Effector CD4-positive, alpha-beta T cell (primary cell): ENCODE results near the gene DST.

ENCODE experiments used
- DNase-seq: peaks from one replicate; pipeline ENCODE4 v3.0.0-alpha.2; 2020

DST gene

GRCh38 chr6:56620229-56620868 is 22.3 kb downstream of the DST start:
- no peak for DNase-seq

- no peak for DNase-seq
These were observed 24.6 kb downstream of the DST start for GRCh38 chr6:56618050-56618449.

GRCh38 chr6:56616967-56617366 is 25.7 kb downstream of the DST start:
- no peak for DNase-seq

GRCh38 chr6:56613247-56613851 is 29.3 kb downstream of the DST start:
- DNase-seq: no peak

GRCh38 chr6:56608332-56608731 is 34.4 kb downstream of the DST start:
- DNase-seq: no peak

GRCh38 chr6:56607111-56607752 is 35.5 kb downstream of the DST start:
- no peak for DNase-seq

- no peak for DNase-seq
These were observed 37.3 kb downstream of the DST start for GRCh38 chr6:56605435-56605834.

- DNase-seq: no peak
These were observed 38.5 kb downstream of the DST start for GRCh38 chr6:56604186-56604585.

- DNase-seq: no peak
These were observed 41.3 kb downstream of the DST start for GRCh38 chr6:56601390-56601789.

GRCh38 chr6:56595490-56596122 is 47.1 kb downstream of the DST start:
- DNase-seq: no peak

GRCh38 chr6:56594699-56595098 is 48.0 kb downstream of the DST start:
- DNase-seq: no peak

- no peak for DNase-seq
These were observed 48.8 kb downstream of the DST start for GRCh38 chr6:56593801-56594318.

GRCh38 chr6:56582236-56582635 is 60.5 kb downstream of the DST start:
- DNase-seq: no peak

GRCh38 chr6:56581296-56581925 is 61.3 kb downstream of the DST start:
- no peak for DNase-seq

GRCh38 chr6:56580271-56580670 is 62.4 kb downstream of the DST start:
- DNase-seq: no peak

- no peak for DNase-seq
These were observed 63.4 kb downstream of the DST start for GRCh38 chr6:56579155-56579851.

- DNase-seq: no peak
These were observed 67.0 kb downstream of the DST start for GRCh38 chr6:56575736-56576135.

GRCh38 chr6:56574292-56574691 is 68.4 kb downstream of the DST start:
- no peak for DNase-seq

- DNase-seq: no peak
These were observed 69.1 kb downstream of the DST start for GRCh38 chr6:56573624-56574023.

GRCh38 chr6:56572788-56573471 is 69.8 kb downstream of the DST start:
- DNase-seq: no peak

- no peak for DNase-seq
These were observed 71.1 kb downstream of the DST start for GRCh38 chr6:56571605-56572004.
